Stimulated activated CD8-positive, alpha-beta memory T cell treated with anti-CD3 and anti-CD28 coated beads, Interleukin-7, amount 100 ng/mL, for 1 hour (primary cell): Measurements from ENCODE around the gene PVALEF.

Experiments used
- DNase-seq, 2 donors: peaks; one replicate each; pipeline ENCODE4 v3.0.0-alpha.2; 2020; ENCODE audit warnings: low read depth in 2 of 2

Gene PVALEF

GRCh38 chr17:81182596-81182995 lies 17.3 kb downstream of the PVALEF start:
- DNase-seq = no peak

DNA sequence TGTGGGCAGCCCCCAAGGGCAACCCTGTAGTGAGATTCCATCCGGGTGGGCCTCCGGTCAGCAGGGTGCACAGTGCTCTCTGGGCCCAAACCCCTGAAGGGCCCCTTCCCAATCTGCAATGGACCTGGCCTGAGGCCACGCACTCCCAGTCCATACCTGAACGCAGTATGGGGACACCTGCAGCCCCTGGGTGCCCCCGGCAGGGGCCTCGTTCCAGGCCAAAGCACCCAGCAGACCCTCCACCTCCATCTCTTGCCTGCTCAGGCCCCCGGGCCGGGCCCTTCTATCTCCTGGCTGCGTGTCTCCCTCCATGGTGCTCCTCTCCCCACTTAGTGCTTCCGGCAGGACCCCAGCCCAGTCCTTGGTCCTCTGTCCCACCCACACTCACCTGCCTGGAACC lies 18.0 kb downstream of the PVALEF start:
- DNase-seq = no peak

- DNase-seq = no peak
Observed at GRCh38 chr17:81183807-81184206, 18.5 kb downstream of the PVALEF start.

DNA sequence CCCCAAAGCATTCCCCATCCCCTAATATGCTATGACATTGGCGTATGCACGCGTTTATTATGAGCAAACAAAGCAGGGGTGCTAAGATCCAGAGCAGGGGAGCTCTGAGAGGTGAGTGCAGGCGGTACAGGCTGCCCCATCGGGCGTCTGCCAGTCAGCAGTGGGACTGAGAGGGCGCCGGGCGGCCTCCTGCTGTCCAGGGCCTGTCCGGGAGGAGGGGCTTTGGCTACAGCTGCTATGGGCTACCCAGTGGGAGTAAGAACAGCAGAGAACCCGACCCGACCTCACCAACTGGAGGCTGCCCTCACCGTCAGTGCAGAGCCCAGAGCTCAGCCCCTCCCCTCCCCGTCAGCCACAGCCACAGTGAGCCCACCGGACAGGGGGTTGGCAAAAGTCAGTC lies 19.2 kb downstream of the PVALEF start:
- DNase-seq = no peak

- no peak for DNase-seq
Observed at GRCh38 chr17:81186203-81186602, 20.9 kb downstream of the PVALEF start.

DNA sequence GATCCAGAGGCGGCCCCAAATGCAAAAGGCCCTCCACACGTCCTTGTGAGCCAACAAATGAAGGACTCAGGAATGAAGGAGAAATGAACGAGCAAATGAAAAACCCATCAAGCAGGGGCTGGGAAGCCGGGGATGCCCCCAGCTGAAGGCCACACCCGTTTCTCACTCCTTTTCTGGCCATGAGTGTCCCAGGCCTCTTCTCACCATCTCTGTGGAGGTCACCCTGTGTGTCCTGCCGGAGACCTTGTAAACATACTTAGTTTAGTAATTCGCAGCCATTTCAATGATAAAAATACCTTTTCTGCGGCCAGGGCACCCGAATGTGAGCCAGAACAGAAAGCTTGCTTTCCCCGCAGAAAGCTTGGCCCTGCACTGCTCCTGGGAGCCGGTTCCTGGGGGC lies 21.8 kb downstream of the PVALEF start:
- DNase-seq = no peak

GRCh38 chr17:81187586-81188490 lies 22.5 kb downstream of the PVALEF start:
- DNase-seq = no peak

GRCh38 chr17:81188491-81188840 lies 23.2 kb downstream of the PVALEF start:
- no peak for DNase-seq

DNA sequence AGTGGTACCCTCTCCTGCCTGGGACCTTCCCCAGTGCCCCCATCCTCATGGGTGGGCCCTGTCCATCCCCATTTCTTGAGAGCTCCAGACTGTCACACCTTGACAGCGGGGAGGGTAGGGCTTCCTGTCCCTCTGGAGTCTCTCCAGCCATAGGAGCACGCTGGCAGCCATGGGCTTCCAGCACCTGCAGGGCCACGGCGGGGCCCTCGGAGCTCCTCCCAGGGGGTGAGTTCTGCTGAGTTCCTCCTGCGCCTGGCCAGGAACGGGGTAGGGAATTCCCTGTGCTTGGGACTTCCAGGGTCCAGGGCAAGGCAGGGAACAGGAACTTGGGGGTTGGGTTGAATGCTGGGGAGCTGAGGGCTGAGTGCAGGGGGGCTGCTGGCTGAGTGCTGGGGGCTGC lies 23.7 kb downstream of the PVALEF start:
- DNase-seq = no peak

- DNase-seq = no peak
Observed at GRCh38 chr17:81189670-81190530, 24.6 kb downstream of the PVALEF start.

DNA sequence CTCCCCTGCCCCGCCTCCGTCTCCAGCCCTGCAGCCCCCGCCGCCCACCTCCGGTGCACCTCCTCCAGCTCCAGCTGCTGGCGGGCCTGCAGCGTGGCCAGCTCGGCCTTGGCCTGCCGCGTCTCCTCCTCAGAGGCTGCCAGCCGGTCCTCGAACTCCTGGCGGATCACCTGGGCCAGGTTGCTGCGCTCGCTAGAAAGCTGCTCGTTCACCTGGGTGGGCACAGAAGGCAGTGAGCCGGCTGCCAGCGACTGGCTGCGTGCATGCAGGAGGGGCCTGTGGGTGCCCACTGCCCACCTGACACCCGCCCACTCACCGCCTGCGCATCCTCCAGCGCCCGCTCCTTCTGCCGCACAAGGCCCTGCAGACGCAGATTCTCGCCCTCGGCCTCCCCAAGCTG lies 25.3 kb downstream of the PVALEF start:
- no peak for DNase-seq

GRCh38 chr17:81191116-81191515 lies 25.8 kb downstream of the PVALEF start:
- DNase-seq = no peak

- DNase-seq = no peak
Observed at GRCh38 chr17:81191646-81192045, 26.3 kb downstream of the PVALEF start.

DNA sequence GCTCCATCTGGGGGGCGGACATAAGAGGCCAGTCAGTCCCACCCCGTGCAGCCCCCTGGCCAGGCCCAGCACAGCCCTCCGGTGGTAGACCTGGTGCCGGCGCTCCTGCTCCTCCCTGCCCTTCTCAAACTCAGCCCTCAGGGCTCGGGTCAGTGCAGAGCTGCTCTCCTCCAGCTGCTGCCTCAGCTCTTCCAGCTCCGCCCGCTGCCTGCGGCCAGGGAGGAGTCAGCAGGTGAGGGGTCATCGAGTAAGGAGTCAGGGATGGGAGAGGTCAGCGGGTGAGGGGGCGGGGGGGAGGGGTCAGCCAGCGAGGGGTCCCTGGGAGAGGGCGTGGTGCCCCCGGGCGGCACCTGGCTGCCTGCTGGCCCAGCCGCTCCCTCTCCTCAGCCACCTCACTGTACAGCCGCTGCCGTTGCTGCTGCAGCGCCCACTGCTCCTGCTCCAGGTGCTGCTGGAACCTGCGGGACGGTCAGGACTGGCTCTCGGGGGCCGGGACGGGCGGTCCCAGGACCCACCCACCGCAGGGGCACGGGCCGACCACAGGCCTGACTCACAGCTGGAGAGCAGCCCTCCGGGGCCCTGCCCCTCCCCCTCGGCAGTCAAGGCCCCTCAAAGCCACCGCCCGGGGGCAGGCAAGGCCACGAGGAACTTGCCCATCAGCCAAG lies 27.2 kb downstream of the PVALEF start:
- no peak for DNase-seq

GRCh38 chr17:81193051-81193410 lies 27.7 kb downstream of the PVALEF start:
- DNase-seq = no peak

GRCh38 chr17:81193470-81194224 lies 28.3 kb downstream of the PVALEF start:
- DNase-seq = no peak

GRCh38 chr17:81194225-81194760 lies 29.0 kb downstream of the PVALEF start:
- no peak for DNase-seq

DNA sequence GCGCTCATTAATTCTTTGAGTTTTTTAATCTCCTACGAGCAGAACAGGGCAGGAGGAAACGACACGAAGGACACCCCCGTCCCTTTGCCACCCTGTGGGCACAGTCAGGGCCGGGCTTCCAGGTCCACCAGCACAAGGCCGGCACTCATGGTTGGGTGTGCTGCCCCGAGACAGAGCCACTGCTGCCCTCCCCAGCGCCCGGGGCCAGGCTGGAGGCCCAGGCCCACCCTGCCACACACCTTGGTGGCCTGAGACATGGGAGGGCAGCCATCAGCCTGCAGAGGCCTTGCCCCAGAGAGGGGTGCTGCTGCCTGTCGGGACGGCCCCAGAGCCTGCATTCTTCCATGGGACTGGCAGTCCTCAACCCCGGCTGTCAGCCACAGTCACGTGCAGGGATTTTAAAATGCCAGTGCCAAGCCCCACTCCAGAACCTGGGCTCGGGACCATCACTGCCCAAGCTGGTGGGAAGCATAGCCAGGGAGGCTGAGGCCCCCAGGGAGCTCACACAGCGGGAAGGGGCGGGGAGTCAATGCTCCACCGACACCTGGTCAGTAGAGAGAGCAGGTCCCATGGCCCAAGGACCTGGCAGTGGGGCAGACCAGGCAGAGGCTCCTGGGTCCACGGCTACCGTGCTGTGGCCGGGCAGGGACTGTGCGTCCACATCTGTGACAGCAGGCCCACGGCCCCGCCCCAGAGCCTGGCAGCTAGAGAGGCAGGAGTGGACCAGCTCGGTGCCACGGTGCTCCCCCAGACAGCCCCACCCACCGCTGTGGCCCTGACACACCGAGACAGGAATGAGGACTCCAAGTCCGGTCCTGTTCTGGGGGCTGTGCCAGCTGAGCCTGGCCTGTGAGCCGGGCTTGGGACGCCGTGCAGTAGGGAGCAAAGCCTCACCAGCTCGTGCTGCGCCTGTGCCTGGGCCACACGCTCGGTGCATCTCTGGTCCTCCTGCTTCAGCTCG lies 29.9 kb downstream of the PVALEF start:
- no peak for DNase-seq

DNA sequence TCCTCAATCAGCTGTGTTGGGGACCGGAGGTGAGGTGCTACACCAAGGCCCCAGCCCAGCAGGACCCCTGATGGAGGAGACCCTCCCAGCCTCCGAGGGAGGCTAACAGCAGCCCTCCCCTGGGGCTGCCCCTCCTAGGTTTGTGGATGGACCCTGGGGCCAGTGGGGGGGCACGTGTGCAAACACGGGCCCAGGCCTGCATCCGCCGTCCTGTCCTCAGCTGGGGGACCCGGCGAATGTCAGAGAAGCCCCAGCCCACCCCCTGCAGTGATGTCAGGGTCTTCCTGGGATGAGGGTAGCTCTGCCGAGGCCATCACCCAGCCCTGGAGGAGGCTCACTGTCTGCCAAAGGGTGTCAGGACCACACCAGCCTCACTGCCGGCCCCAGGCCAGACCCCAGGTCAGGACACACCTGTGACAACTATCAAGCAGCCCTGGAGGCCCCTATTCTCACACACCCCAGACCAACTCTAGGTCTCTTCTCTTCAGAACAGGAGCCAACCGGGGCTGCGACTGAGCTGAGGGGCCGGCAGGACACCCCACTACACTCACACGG lies 30.7 kb downstream of the PVALEF start:
- DNase-seq = no peak
